Psoas muscle (tissue), 8 donors: ENCODE results near the gene EGFLAM. TPM values are rescaled to one million over a fixed set of nuclear protein-coding genes. Genes with fewer than 3 reads are reported as not detected.

Experiments
- ATAC-seq, 4 donors: fragments of 200-7000 bp; cut with Tn5 transposase; one replicate each; pipeline ENCODE4 v1.9.1; 2020; ENCODE audit warnings: moderate library complexity in 3 of 4, mild to moderate bottlenecking in 2 of 4
- DNase-seq, 2 donors: peaks; one replicate each; pipeline ENCODE4 v3.0.0-alpha.2; 2020
- H3K27ac ChIP-seq: fragments of 200-600 bp; one replicate; pipeline ENCODE4 v1.8.0; 2022
- H3K27me3 ChIP-seq, 3 donors: fragments of 200-600 bp in 1 of 3; one replicate each; pipeline versions ENCODE4 v1.6.1 to v1.8.0; 2013 to 2022; ENCODE audit warnings: low read length in 2 of 3, mild to moderate bottlenecking in 2 of 3, moderate library complexity in 1 of 3; ENCODE audit not compliant: insufficient read depth in 3 of 3
- H3K36me3 ChIP-seq, 2 donors: fragments of 200-600 bp in 1 of 2; one replicate each; pipeline versions ENCODE4 v1.6.1 to v1.8.0; 2013 to 2022; ENCODE audit warnings: low read depth in 1 of 2, mild to moderate bottlenecking in 1 of 2, moderate library complexity in 1 of 2; ENCODE audit not compliant: insufficient read depth in 1 of 2
- H3K4me1 ChIP-seq: fragments of 200-600 bp; one replicate; pipeline ENCODE4 v1.8.0; 2022
- H3K4me3 ChIP-seq: fragments of 200-600 bp; one replicate; pipeline ENCODE4 v1.8.0; 2022; ENCODE audit warnings: mild to moderate bottlenecking
- H3K9me3 ChIP-seq: fragments of 200-600 bp; one replicate; pipeline ENCODE4 v1.8.0; 2022
- WGBS, 3 donors: extraction: QIAGEN DNeasy Blood & Tissue Kit; methylation state at CpG; one replicate each; pipeline versions ENCODE4 v1.1.6 to v1.1.7; 2013; 5-methylcytosine and 5-hydroxymethylcytosine counted together
- intact Hi-C, 2 donors: fragments of 100-400 bp; cut with DNase I; formaldehyde crosslinking; loops; one replicate each; pipeline versions ENCODE4 v1.11.0 to v1.14.2; 2022
- polyA plus RNA-seq, 3 donors: library from polyadenylated mRNA; stranded (reverse); fragments of 200-250 nt; gene quantifications; one replicate each; pipeline ENCODE4 v1.2.3, GENCODE V29; 2013
- total RNA-seq, 4 donors: library from RNA; stranded (reverse); fragmentation: NEBNext Ultra II Directional in 2 of 4; extraction: Animal tissue kit (Norgen Biotek cat#: 25700) in 2 of 4; gene quantifications; one replicate each; pipeline versions ENCODE4 v1.2.1 to v1.2.4, GENCODE V29; 2021 to 2023
- TF ChIP-seq, protein P1 (sequence below): fragments of 200-600 bp; IDR thresholded peaks from one replicate; pipeline ENCODE4 v1.8.0; 2022; ENCODE audit warnings: antibody characterized with exemption
- donor health status: healthy with polysubstance abuse.
- donor health status: DM: no; HTN: no; CAD: no; lungs with moderate emphysema.
- donor health status: Bipolar disorder and iron deficiency.
- donor health status: healthy.
- donor health status: DM: yes; HTN: yes; CAD: no.
- donor health status: DM: no; HTN: no; CAD: no.
- donor health status: DM: no; HTN: no; CAD: no.
- donor health status: DM: yes; HTN: yes; CAD: no.

The EGFLAM gene
- total and polyA plus RNA-seq, 7 donors: 16.0 to 53.8 (median 35.3) TPM

DNA sequence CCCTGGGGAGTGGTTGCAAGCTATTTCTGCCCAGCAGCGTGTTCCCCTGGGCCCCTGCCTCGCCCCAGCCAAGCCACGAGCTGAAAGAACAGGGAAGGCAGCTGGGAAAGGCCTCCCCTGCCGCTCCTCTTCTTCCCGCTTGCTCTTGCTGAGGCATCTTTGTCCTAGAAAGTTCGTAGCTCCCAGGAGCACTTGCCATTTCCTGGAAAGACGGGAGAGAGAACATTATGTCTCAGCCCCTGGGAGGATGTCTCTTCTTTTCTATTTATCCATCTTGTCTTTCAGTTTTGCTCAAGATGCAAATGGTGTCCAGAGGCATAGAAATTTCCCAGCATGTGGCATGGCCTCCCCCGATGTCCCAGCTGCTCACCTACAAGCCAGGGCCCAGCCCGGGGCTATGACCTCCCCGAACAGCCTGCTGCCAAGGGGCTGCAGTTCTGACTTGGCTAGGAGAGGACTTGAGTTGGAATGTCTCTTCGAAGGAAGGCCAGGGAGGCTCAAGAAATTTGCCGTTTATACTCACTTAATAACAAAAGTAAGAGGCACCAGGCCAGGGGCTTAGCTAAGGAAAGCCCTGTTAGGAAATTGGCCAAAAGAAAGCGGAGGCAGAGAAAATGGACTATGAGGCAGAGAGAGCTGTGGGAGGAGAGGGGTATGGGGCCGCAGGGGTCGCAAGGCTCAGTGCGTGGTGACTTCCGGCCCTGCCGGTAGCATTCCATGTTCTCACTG is 210.8 kb downstream of the EGFLAM start:
- WGBS, 3 donors: 34 to 47% (median 42%) methylated on average over 18 of the region's 18 CpGs
- no peaks in the 10 kb centered on the region for H3K27me3 ChIP-seq
- peaks cover 59% of the 10 kb centered on the region for H3K4me1 ChIP-seq
- intact Hi-C loops: loop anchor here (2.0 to 5.0 kb wide), 2 partner anchors 68 to 83 kb away; no protein-coding TSS in a partner anchor
- H3K36me3 ChIP-seq: no peaks in the 10 kb centered on the region
- H3K27ac ChIP-seq: peak overlapping the region; percentile 98
- peak overlapping the region; percentile 65 for H3K4me3 ChIP-seq
- H3K9me3 ChIP-seq: no peaks in the 10 kb centered on the region
- DNase-seq (peak; percentile 86 to 91), ATAC-seq (peak in 3 of 4 donors; percentile 9 to 31 (median 20))
- TF ChIP-seq, protein P1, sequence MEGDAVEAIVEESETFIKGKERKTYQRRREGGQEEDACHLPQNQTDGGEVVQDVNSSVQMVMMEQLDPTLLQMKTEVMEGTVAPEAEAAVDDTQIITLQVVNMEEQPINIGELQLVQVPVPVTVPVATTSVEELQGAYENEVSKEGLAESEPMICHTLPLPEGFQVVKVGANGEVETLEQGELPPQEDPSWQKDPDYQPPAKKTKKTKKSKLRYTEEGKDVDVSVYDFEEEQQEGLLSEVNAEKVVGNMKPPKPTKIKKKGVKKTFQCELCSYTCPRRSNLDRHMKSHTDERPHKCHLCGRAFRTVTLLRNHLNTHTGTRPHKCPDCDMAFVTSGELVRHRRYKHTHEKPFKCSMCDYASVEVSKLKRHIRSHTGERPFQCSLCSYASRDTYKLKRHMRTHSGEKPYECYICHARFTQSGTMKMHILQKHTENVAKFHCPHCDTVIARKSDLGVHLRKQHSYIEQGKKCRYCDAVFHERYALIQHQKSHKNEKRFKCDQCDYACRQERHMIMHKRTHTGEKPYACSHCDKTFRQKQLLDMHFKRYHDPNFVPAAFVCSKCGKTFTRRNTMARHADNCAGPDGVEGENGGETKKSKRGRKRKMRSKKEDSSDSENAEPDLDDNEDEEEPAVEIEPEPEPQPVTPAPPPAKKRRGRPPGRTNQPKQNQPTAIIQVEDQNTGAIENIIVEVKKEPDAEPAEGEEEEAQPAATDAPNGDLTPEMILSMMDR: no peak

DNA sequence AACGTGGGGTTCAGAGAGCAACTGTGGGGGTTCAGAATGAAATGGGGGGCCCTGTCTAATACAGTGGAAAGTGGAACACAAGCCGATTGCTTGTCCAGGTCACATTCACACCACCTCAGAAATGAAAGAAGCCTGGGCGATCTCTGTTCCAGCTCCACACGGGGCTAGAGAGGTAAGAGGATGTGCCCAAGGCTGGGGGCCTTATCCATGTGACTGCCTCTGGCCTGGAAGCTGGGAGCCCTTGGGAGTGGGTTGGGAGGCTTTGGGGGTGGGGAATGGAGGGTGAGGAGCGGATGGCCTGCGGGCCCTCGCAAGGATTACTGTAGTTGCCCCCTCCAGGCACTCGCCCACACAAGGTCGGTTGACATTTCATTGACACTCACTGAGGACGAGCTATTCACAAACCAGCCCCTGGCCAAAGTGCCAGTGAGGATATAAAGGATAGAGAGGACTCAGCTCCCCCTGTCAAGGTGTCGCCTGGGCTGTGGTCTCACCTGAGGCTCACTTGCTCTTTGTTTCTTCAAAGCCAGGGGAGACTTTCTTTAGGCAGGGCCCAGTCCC is 211.4 kb downstream of the EGFLAM start:
- DNase-seq: no peak
- Histone ChIP-seq H3K4me3 (no peak overlapping the region), H3K9me3 (no peaks in the 10 kb centered on the region), H3K36me3 (no peaks in the 10 kb centered on the region), H3K27ac (peak overlapping the region; percentile 98), H3K27me3 (no peaks in the 10 kb centered on the region), H3K4me1 (peaks cover 52% of the 10 kb centered on the region)
- TF ChIP-seq, protein P1: no peak
- intact Hi-C loops: loop anchor here (2.0 to 5.0 kb wide), 3 partner anchors 32 to 83 kb away; no protein-coding TSS in a partner anchor
- 85 to 90% (median 85%) methylated on average over 11 of the region's 11 CpGs for WGBS, 3 donors
- no peak for ATAC-seq

DNA sequence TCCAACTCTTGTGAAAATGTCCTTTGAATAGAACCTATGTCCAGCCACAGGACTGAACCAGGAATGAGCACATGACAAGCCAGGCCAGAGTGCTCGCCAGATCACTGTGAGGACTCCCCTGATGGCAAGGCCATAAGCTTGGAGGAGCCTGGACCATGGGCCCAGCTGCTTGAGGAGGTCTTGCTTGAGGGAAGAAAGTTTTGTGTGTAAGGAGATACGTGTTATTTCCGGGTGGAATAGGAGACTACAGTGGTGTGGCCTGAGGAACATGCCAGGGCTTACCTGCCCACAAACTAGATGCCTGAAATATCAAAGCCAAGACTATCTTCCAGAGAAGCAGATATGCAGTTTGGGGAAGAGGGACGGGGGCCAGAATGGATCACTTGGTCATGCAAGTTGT is 213.3 kb downstream of the EGFLAM start:
- intact Hi-C loops: loop anchor here in 1 of 2 donors (1.0 to 5.0 kb wide), 2 partner anchors 23 to 34 kb away; no protein-coding TSS in a partner anchor
- no peak for ATAC-seq
- TF ChIP-seq, protein P1: no peak
- Histone ChIP-seq H3K4me1 (peaks cover 41% of the 10 kb centered on the region), H3K36me3 (peaks cover 0 to 4% of the 10 kb centered on the region in 2 donors), H3K9me3 (no peaks in the 10 kb centered on the region), H3K27me3 (no peaks in the 10 kb centered on the region), H3K27ac (no peak overlapping the region), H3K4me3 (no peak overlapping the region)
- DNase-seq: no peak
- 75 to 93% (median 85%) methylated on average over 4 of the region's 4 CpGs for WGBS, 3 donors

DNA sequence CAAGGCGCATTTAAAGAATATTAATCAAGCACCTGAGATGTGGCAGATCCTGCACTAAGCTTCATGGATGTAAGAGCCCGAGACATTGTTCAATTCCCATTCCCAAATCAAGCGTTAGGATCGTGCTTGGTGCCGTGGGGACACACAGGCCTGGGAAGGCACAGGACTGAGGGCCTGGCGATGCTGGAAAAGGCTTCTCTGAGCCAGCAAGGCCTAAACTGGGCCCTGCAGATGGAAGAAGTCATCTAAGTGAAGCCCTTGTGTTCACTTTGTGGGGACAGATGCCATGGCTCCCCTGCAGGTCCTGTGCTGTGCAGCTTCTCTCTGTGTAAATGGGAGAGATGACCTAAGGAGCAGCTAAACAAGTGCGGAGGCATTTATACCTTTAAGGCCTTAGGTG is 214.2 kb downstream of the EGFLAM start:
- DNase-seq (no peak), ATAC-seq (no peak)
- 90 to 91% (median 91%) methylated on average over 7 of the region's 7 CpGs for WGBS, 3 donors
- H3K9me3 ChIP-seq: no peaks in the 10 kb centered on the region
- peaks cover 0 to 4% of the 10 kb centered on the region in 2 donors for H3K36me3 ChIP-seq
- no peak overlapping the region for H3K4me3 ChIP-seq
- TF ChIP-seq, protein P1: no peak
- H3K27ac ChIP-seq: no peak overlapping the region
- H3K4me1 ChIP-seq: peaks cover 34% of the 10 kb centered on the region
- no peaks in the 10 kb centered on the region for H3K27me3 ChIP-seq
- intact Hi-C loops: loop anchor here in 1 of 2 donors (1.0 to 5.0 kb wide), 2 partner anchors 24 to 35 kb away; no protein-coding TSS in a partner anchor
